Loucy (cell line): Measurements from ENCODE around the gene NPC1.

Experiments used
- H2AFZ ChIP-seq: fragments of 200-600 bp; sonication (generic); 2 replicates; pipeline ENCODE4 v1.6.0; 2016; ENCODE audit warnings: antibody characterized with exemption, mild to moderate bottlenecking, low read length, moderate library complexity
- H3F3A ChIP-seq: fragments of 200-600 bp; 2 replicates; pipeline ENCODE4 v1.6.0; 2016; ENCODE audit warnings: antibody characterized with exemption, low read depth, mild to moderate bottlenecking
- H3K27me3 ChIP-seq: fragments of 200-600 bp; sonication (generic); 2 replicates; pipeline ENCODE4 v1.6.1; 2014; ENCODE audit warnings: low read length, mild to moderate bottlenecking; ENCODE audit not compliant: insufficient read depth, poor library complexity, severe bottlenecking
- H3K36me3 ChIP-seq: fragments of 200-600 bp; sonication (generic); 2 replicates; pipeline ENCODE4 v1.6.1; 2016; ENCODE audit warnings: low read length; ENCODE audit not compliant: insufficient read depth
- H3K4me1 ChIP-seq: fragments of 200-600 bp; sonication (generic); 2 replicates; pipeline ENCODE4 v1.5.1; 2014; ENCODE audit warnings: low read length, mild to moderate bottlenecking; ENCODE audit not compliant: insufficient read depth, poor library complexity, severe bottlenecking
- H3K4me2 ChIP-seq: fragments of 200-600 bp; sonication (generic); 2 replicates; pipeline ENCODE4 v1.6.0; 2014; ENCODE audit warnings: antibody characterized with exemption, low read length, low read depth, mild to moderate bottlenecking; ENCODE audit not compliant: poor library complexity, severe bottlenecking
- H3K4me3 ChIP-seq: fragments of 200-600 bp; sonication (generic); 2 replicates; pipeline ENCODE4 v1.5.1; 2014; ENCODE audit warnings: low read length, mild to moderate bottlenecking, mixed read lengths; ENCODE audit not compliant: poor library complexity, severe bottlenecking
- H3K79me2 ChIP-seq: fragments of 200-600 bp; sonication (generic); 2 replicates; pipeline ENCODE4 v1.6.1; 2014; ENCODE audit warnings: low read length; ENCODE audit not compliant: insufficient read depth
- H3K9ac ChIP-seq: fragments of 200-600 bp; sonication (generic); 2 replicates; pipeline ENCODE4 v1.6.0; 2014; ENCODE audit warnings: mild to moderate bottlenecking, low read depth, low read length, moderate library complexity; ENCODE audit not compliant: poor library complexity, severe bottlenecking
- H3K9me2 ChIP-seq: fragments of 200-600 bp; sonication (generic); replicated peaks from 2 replicates; pipeline ENCODE4 v1.6.1; 2016; ENCODE audit warnings: low read depth, low read length, mixed read lengths
- H3K9me3 ChIP-seq: fragments of 200-600 bp; sonication (generic); 2 replicates; pipeline ENCODE4 v1.6.1; 2014; ENCODE audit warnings: mild to moderate bottlenecking, antibody characterized with exemption, low read length, low read depth; ENCODE audit not compliant: insufficient read depth
- H4K20me1 ChIP-seq: fragments of 200-600 bp; sonication (generic); 2 replicates; pipeline ENCODE4 v1.6.0; 2014; ENCODE audit warnings: antibody characterized with exemption, low read length, mild to moderate bottlenecking; ENCODE audit not compliant: insufficient read depth, poor library complexity, severe bottlenecking
- CTCF ChIP-seq: fragments of 200-600 bp; sonication (generic); conservative IDR thresholded peaks from 2 replicates; pipeline ENCODE4 v1.5.1; 2014; ENCODE audit warnings: mild to moderate bottlenecking, antibody characterized with exemption, low read length
- EZH2phosphoT487 ChIP-seq: fragments of 200-600 bp; IDR thresholded peaks from 2 replicates; pipeline ENCODE4 v1.6.1; 2018; ENCODE audit warnings: antibody characterized with exemption, mild to moderate bottlenecking, moderate library complexity, borderline replicate concordance

The NPC1 gene

GRCh38 chr18:23542461-23542860 lies 43.8 kb downstream of the NPC1 start:
- Histone ChIP-seq H3F3A (no peaks in the 10 kb centered on the region; the same call in 1 of the 2 replicates), H3K4me2 (no peak overlapping the region), H3K79me2 (no peaks in the 10 kb centered on the region), H2AFZ (no peak overlapping the region), H3K36me3 (peaks cover 80% of the 10 kb centered on the region), H3K9me2 (no peaks in the 10 kb centered on the region), H3K4me3 (no peak overlapping the region), H3K9me3 (no peaks in the 10 kb centered on the region), H3K4me1 (peaks cover 18% of the 10 kb centered on the region), H4K20me1 (no peaks in the 10 kb centered on the region), H3K9ac (no peak overlapping the region), H3K27me3 (no peaks in the 10 kb centered on the region)
- TF ChIP-seq CTCF, result no peak
- no peak for TF ChIP-seq EZH2phosphoT487

- Histone ChIP-seq H3K4me2 (no peak overlapping the region), H3K27me3 (no peaks in the 10 kb centered on the region), H3K36me3 (peaks cover 77% of the 10 kb centered on the region), H4K20me1 (no peaks in the 10 kb centered on the region), H3K4me1 (peaks cover 18% of the 10 kb centered on the region), H3K9ac (no peak overlapping the region), H3K79me2 (no peaks in the 10 kb centered on the region), H3K9me3 (no peaks in the 10 kb centered on the region), H3K9me2 (no peaks in the 10 kb centered on the region), H3K4me3 (no peak overlapping the region), H2AFZ (no peak overlapping the region), H3F3A (no peaks in the 10 kb centered on the region; the same call in 1 of the 2 replicates)
- no peak for TF ChIP-seq CTCF
- no peak for TF ChIP-seq EZH2phosphoT487
Observed at GRCh38 chr18:23541349-23542093, 44.8 kb downstream of the NPC1 start.

DNA sequence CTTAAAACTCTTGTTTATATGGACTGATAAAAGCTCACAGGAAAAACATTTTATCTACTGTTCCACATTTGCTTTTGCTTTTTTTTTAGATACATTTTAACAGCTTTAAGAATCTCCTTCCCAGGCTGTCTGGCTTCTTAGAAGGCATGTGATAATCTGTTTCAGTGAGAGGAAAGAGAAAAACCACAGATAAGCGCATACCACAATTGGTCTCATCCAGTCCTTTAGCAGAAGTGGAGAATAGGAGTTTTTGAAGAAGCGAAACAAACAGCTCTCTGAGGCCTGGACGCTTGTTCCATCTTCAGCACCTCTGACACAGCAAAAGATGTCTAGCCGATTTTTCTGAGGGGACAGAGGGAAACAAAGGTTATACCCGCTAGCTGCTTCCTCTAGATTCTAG lies 45.4 kb downstream of the NPC1 start:
- H2AFZ ChIP-seq, result no peak overlapping the region

More for the DNA sequence above, 45.4 kb downstream of the NPC1 start:
- H4K20me1 ChIP-seq, result no peaks in the 10 kb centered on the region
- H3K36me3 ChIP-seq, result peaks cover 80% of the 10 kb centered on the region
- H3K79me2 ChIP-seq, result no peaks in the 10 kb centered on the region
- H3K9me2 ChIP-seq, result no peaks in the 10 kb centered on the region
- H3K4me3 ChIP-seq, result no peak overlapping the region
- H3F3A ChIP-seq, result no peaks in the 10 kb centered on the region; the same call in 1 of the 2 replicates
- H3K4me2 ChIP-seq, result no peak overlapping the region
- H3K4me1 ChIP-seq, result peaks cover 18% of the 10 kb centered on the region
- H3K27me3 ChIP-seq, result no peaks in the 10 kb centered on the region
- no peak overlapping the region for H3K9ac ChIP-seq
- TF ChIP-seq CTCF (no peak), EZH2phosphoT487 (no peak)
- H3K9me3 ChIP-seq, result no peaks in the 10 kb centered on the region
